HG02970 (cell line): ENCODE results near the gene DNM1.
"Not testable (repeated sequence)": the region's sequence is repeated elsewhere in the genome, so short reads cannot be mapped to it uniquely, and the experiment has no call there.

Experiments
- ATAC-seq: cut with Tn5 transposase; IDR thresholded peaks from one replicate; pipeline ENCODE4 v1.9.1; 2021; ENCODE audit warnings: mild to moderate bottlenecking, moderate library complexity, moderate number of reproducible peaks; ENCODE audit not compliant: unreplicated experiment, low FRiP score

DNM1 gene

GRCh38 chr9:128222880-128223670 lies 19.9 kb downstream of the DNM1 start:
- ATAC-seq = no peak

GRCh38 chr9:128224877-128225276 lies 21.7 kb downstream of the DNM1 start:
- no peak for ATAC-seq

GRCh38 chr9:128225770-128226411 lies 22.7 kb downstream of the DNM1 start:
- no peak for ATAC-seq

GRCh38 chr9:128226412-128226801 lies 23.2 kb downstream of the DNM1 start:
- no peak for ATAC-seq

- not testable (repeated sequence) for ATAC-seq
Measured at GRCh38 chr9:128230897-128231296, 27.7 kb downstream of the DNM1 start.

- no peak for ATAC-seq
Measured at GRCh38 chr9:128231638-128232527, 28.7 kb downstream of the DNM1 start.

GRCh38 chr9:128232528-128233428 lies 29.6 kb downstream of the DNM1 start:
- ATAC-seq = no peak

GRCh38 chr9:128233817-128234406 lies 30.7 kb downstream of the DNM1 start:
- ATAC-seq = no peak

- no peak for ATAC-seq
Measured at GRCh38 chr9:128242124-128242523, 38.9 kb downstream of the DNM1 start.

- no peak for ATAC-seq
Measured at GRCh38 chr9:128242828-128243214, 39.6 kb downstream of the DNM1 start.

- ATAC-seq = no peak
Measured at GRCh38 chr9:128243215-128244018, 40.2 kb downstream of the DNM1 start.

GRCh38 chr9:128244091-128244836 lies 41.1 kb downstream of the DNM1 start:
- ATAC-seq = no peak

- ATAC-seq = no peak
Measured at GRCh38 chr9:128244837-128245231, 41.7 kb downstream of the DNM1 start.

- no peak for ATAC-seq
Measured at GRCh38 chr9:128245421-128246151, 42.4 kb downstream of the DNM1 start.

GRCh38 chr9:128246471-128246870 lies 43.3 kb downstream of the DNM1 start:
- ATAC-seq = no peak

GRCh38 chr9:128247226-128247803 lies 44.1 kb downstream of the DNM1 start:
- no peak for ATAC-seq

GRCh38 chr9:128249558-128249907 lies 46.4 kb downstream of the DNM1 start:
- no peak for ATAC-seq
